SK-N-SH (cell line): ENCODE measurements around the gene TEAD1. TPM values are rescaled to one million over a fixed set of nuclear protein-coding genes. Genes with fewer than 3 reads are reported as not detected.

ENCODE experiments used
- CTCF ChIA-PET: fragments of 300-600, 350-600 bp; formaldehyde crosslinking; extraction: SDS; loops from one replicate; lab custom pipeline; 2021; lab: Yijun Ruan, JAX
- POLR2A ChIA-PET: fragments of 350-600 bp; sonication (Branson Sonifier 250); formaldehyde crosslinking; extraction: SDS; loops from one replicate; lab custom pipeline; 2020; ENCODE audit warnings: antibody characterized with exemption, inconsistent platforms; lab: Yijun Ruan, JAX
- DNase-seq: peaks from one replicate; pipeline ENCODE4 v3.0.0; 2012
- H2AFZ ChIP-seq: fragments of 200-600 bp; sonication (generic); 2 replicates; pipeline ENCODE4 v1.8.1; 2016; ENCODE audit warnings: antibody characterized with exemption, mild to moderate bottlenecking, low read depth
- H3F3A ChIP-seq: fragments of 200-600 bp; sonication (generic); replicated peaks from 2 replicates; pipeline ENCODE3; 2016; ENCODE audit warnings: antibody characterized with exemption, mild to moderate bottlenecking; ENCODE audit not compliant: insufficient read depth
- H3K27ac ChIP-seq, 2 experiments: fragments of 200-500 bp in 1 of 2; fragments of 200-600 bp in 1 of 2; sonication (Bioruptor generic) in 1 of 2; sonication (generic), shearing (Covaris generic) in 1 of 2; 2 replicates each; pipeline versions ENCODE4 v1.5.1 to v1.6.1; 2014 to 2016; ENCODE audit warnings: low read depth in 2 of 2, inconsistent platforms in 1 of 2, low read length in 1 of 2, mild to moderate bottlenecking in 1 of 2, mixed read lengths in 1 of 2
- H3K27me3 ChIP-seq: fragments of 200-600 bp; sonication (generic), shearing (Covaris generic); 2 replicates; pipeline ENCODE4 v1.6.1; 2016; ENCODE audit warnings: mixed run types; ENCODE audit not compliant: insufficient read depth
- H3K36me3 ChIP-seq, 2 experiments: fragments of 200-500 bp in 1 of 2; fragments of 200-600 bp in 1 of 2; sonication (Bioruptor generic) in 1 of 2; sonication (generic) in 1 of 2; replicated peaks in 1 of 2; 2 replicates each; pipeline versions ENCODE3 to v1.5.1; 2014 to 2016; ENCODE audit warnings: low read length in 1 of 2, mild to moderate bottlenecking in 1 of 2; ENCODE audit not compliant: insufficient read depth in 2 of 2, control insufficient read depth in 1 of 2
- H3K4me1 ChIP-seq, 2 experiments: fragments of 200-500 bp in 1 of 2; fragments of 200-600 bp in 1 of 2; sonication (Bioruptor generic) in 1 of 2; sonication (generic), shearing (Covaris generic) in 1 of 2; 2 replicates each; pipeline versions ENCODE4 v1.5.1 to v1.6.1; 2014 to 2016; ENCODE audit warnings: low read depth in 1 of 2, low read length in 1 of 2, mixed run types in 1 of 2; ENCODE audit not compliant: insufficient read depth in 2 of 2, control insufficient read depth in 1 of 2
- H3K4me2 ChIP-seq: fragments of 200-600 bp; sonication (generic), shearing (Covaris generic); 2 replicates; pipeline ENCODE4 v1.6.1; 2017; ENCODE audit warnings: mixed run types
- H3K4me3 ChIP-seq, 2 experiments: fragments of 200-500 bp in 1 of 2; fragments of 200-600 bp in 1 of 2; sonication (Bioruptor generic) in 1 of 2; sonication (generic), shearing (Covaris generic) in 1 of 2; 2 replicates each; pipeline versions ENCODE4 v1.5.1 to v1.8.1; 2014 to 2016; ENCODE audit warnings: low read depth in 2 of 2, inconsistent platforms in 1 of 2, low read length in 1 of 2, mild to moderate bottlenecking in 1 of 2, mixed read lengths in 1 of 2, moderate library complexity in 1 of 2
- H3K79me2 ChIP-seq: fragments of 200-600 bp; sonication (generic); 2 replicates; pipeline ENCODE4 v1.8.1; 2017; ENCODE audit warnings: mild to moderate bottlenecking; ENCODE audit not compliant: insufficient read depth
- H3K9ac ChIP-seq: fragments of 200-600 bp; sonication (generic); 2 replicates; pipeline ENCODE4 v1.6.1; 2017; ENCODE audit warnings: mixed run types
- H3K9me2 ChIP-seq: fragments of 200-600 bp; sonication (generic); 2 replicates; pipeline ENCODE4 v1.6.1; 2017; ENCODE audit warnings: mixed run types
- H3K9me3 ChIP-seq: fragments of 200-600 bp; sonication (generic); 2 replicates; pipeline ENCODE4 v1.6.1; 2017; ENCODE audit warnings: mixed run types, mild to moderate bottlenecking, moderate library complexity
- H4K20me1 ChIP-seq: fragments of 200-600 bp; sonication (generic); 2 replicates; pipeline ENCODE4 v1.6.1; 2017; ENCODE audit warnings: mild to moderate bottlenecking, mixed run types; ENCODE audit not compliant: insufficient read depth
- CTCF ChIP-seq: fragments of 200-600 bp; sonication (generic); IDR thresholded peaks from 2 replicates; pipeline ENCODE4 v1.6.1; 2017; ENCODE audit warnings: antibody characterized with exemption, mild to moderate bottlenecking, moderate library complexity
- ELF1 ChIP-seq: IDR thresholded peaks from 2 replicates; pipeline ENCODE4 v1.4.0; 2012
- EP300 ChIP-seq, 2 experiments: IDR thresholded peaks; 2 replicates each; pipeline versions ENCODE4 v1.4.0 to v1.6.1; 2012; ENCODE audit warnings: borderline replicate concordance in 1 of 2, low read depth in 1 of 2, low read length in 1 of 2
- FOSL2 ChIP-seq: IDR thresholded peaks from 2 replicates; pipeline ENCODE4 v1.4.0; 2012; ENCODE audit warnings: low read depth, mild to moderate bottlenecking, moderate library complexity, borderline replicate concordance
- GABPA ChIP-seq: IDR thresholded peaks from 2 replicates; pipeline ENCODE4 v1.4.0; 2012; ENCODE audit warnings: low read depth, mild to moderate bottlenecking
- MEF2A ChIP-seq: IDR thresholded peaks from 2 replicates; pipeline ENCODE4 v1.4.0; 2012; ENCODE audit warnings: low read depth, borderline replicate concordance
- MXI1 ChIP-seq: IDR thresholded peaks from 2 replicates; pipeline ENCODE4 v1.6.1; 2012; ENCODE audit warnings: mild to moderate bottlenecking, low read depth, low read length, improper control_type of control experiment
- NFIC ChIP-seq: IDR thresholded peaks from 2 replicates; pipeline ENCODE4 v1.4.0; 2012; ENCODE audit warnings: borderline replicate concordance
- NRF1 ChIP-seq: IDR thresholded peaks from 2 replicates; pipeline ENCODE4 v1.6.1; 2012; ENCODE audit warnings: low read depth, mild to moderate bottlenecking, low read length
- PBX3 ChIP-seq: IDR thresholded peaks from 2 replicates; pipeline ENCODE4; 2012
- POLR2AphosphoS5 ChIP-seq: IDR thresholded peaks from 2 replicates; pipeline ENCODE4 v1.6.1; 2012; ENCODE audit warnings: low read depth, low read length
- RAD21 ChIP-seq: IDR thresholded peaks from 2 replicates; pipeline ENCODE4 v1.6.1; 2012; ENCODE audit warnings: mild to moderate bottlenecking, low read length
- REST ChIP-seq: IDR thresholded peaks from 2 replicates; pipeline ENCODE4 v1.6.1; 2012; ENCODE audit warnings: mild to moderate bottlenecking, low read depth, low read length, moderate library complexity
- RFX5 ChIP-seq: IDR thresholded peaks from 2 replicates; pipeline ENCODE4 v1.6.1; 2012; ENCODE audit warnings: mild to moderate bottlenecking, improper control_type of control experiment, low read length
- SIN3A ChIP-seq: IDR thresholded peaks from 2 replicates; pipeline ENCODE4 v1.6.1; 2012; ENCODE audit warnings: low read depth, mild to moderate bottlenecking, low read length, moderate library complexity, borderline replicate concordance
- TEAD4 ChIP-seq: IDR thresholded peaks from 2 replicates; pipeline ENCODE4 v1.4.0; 2012; ENCODE audit warnings: mild to moderate bottlenecking, borderline replicate concordance; ENCODE audit not compliant: insufficient read depth
- USF2 ChIP-seq: fragments of 150-350 bp; IDR thresholded peaks from 2 replicates; pipeline ENCODE4 v1.6.1; 2017; ENCODE audit warnings: antibody characterized with exemption, low read length, low read depth, borderline replicate concordance
- WGBS: methylation state at CpG from one replicate; pipeline ENCODE4 v1.1.6; 2017; ENCODE audit warnings: low lambda C conversion rate; 5-methylcytosine and 5-hydroxymethylcytosine counted together
- polyA plus RNA-seq, 3 experiments: library from polyadenylated mRNA; depleted of rRNA; stranded (reverse); fragments of >200 nt; gene quantifications; 2 replicates each; pipeline ENCODE4 v1.2.3, GENCODE V29; 2012

The TEAD1 gene
- polyA plus RNA-seq, 1 of the 3 experiments (the other 2 are of a cell fraction), result 31.2 TPM

GRCh38 chr11:12930850-12931249 lies 256.6 kb downstream of the TEAD1 start:
- H3K4me1 ChIP-seq, result no peaks in the 10 kb centered on the region; a peak in 1 of 4 replicates
- H3K4me2 ChIP-seq, result no peak overlapping the region
- ChIA-PET CTCF (interaction anchor here (2.0 to 2.4 kb wide), 3 partner anchors 14 to 600 kb away, joined by 4 to 9 read pairs (median 7); no protein-coding TSS in a partner anchor), POLR2A (no interaction called here)
- H2AFZ ChIP-seq, result no peak overlapping the region
- H3K9me3 ChIP-seq, result no peaks in the 10 kb centered on the region
- peaks cover 15% of the 10 kb centered on the region for H3K79me2 ChIP-seq
- no peak for DNase-seq
- peaks cover 51 to 62% of the 10 kb centered on the region in 2 experiments for H3K36me3 ChIP-seq
- no peak overlapping the region for H3K9ac ChIP-seq
- H3K4me3 ChIP-seq, result no peak overlapping the region
- H3F3A ChIP-seq, result peaks cover 11% of the 10 kb centered on the region
- H3K27ac ChIP-seq, result no peak overlapping the region
- peaks cover 4% of the 10 kb centered on the region for H4K20me1 ChIP-seq
- TF ChIP-seq RFX5, result no peak
- no peaks in the 10 kb centered on the region for H3K27me3 ChIP-seq
- H3K9me2 ChIP-seq, result no peaks in the 10 kb centered on the region

GRCh38 chr11:12932485-12932884 lies 258.3 kb downstream of the TEAD1 start:
- H3K4me2 ChIP-seq, result no peak overlapping the region
- H2AFZ ChIP-seq, result no peak overlapping the region
- POLR2A ChIA-PET, result no interaction called here
- TF ChIP-seq REST, result no peak
- TF ChIP-seq USF2, result no peak
- no peak for TF ChIP-seq CTCF
- no peak for TF ChIP-seq EP300 (IDR thresholded peaks at IDR 0.05; ENCODE audit: borderline replicate concordance in 1 of 2, low read depth in 1 of 2, low read length in 1 of 2)
- TF ChIP-seq SIN3A, result no peak
- TF ChIP-seq PBX3, result no peak
- TF ChIP-seq NRF1, result no peak
- no peak for TF ChIP-seq NFIC
- no peak for TF ChIP-seq FOSL2
- no peak for TF ChIP-seq GABPA
- no peak for TF ChIP-seq POLR2AphosphoS5
- no peak for TF ChIP-seq TEAD4
- no peak for TF ChIP-seq ELF1
- TF ChIP-seq RAD21, result no peak
- no peak for TF ChIP-seq MXI1
- TF ChIP-seq MEF2A, result no peak
- TF ChIP-seq, all 33 proteins: peak for 0
- no peak overlapping the region for H3K4me3 ChIP-seq
- H3K27ac ChIP-seq, result no peak overlapping the region
- no peak overlapping the region for H3K9ac ChIP-seq
- H3K79me2 ChIP-seq, result peaks cover 7% of the 10 kb centered on the region
- no peaks in the 10 kb centered on the region for H3K9me2 ChIP-seq
- 82% methylated on average over 5 of the region's 5 CpGs for WGBS
- CTCF ChIA-PET, result interaction anchor here (2.0 to 2.4 kb wide), 3 partner anchors 12 to 601 kb away, joined by 4 to 9 read pairs (median 7); no protein-coding TSS in a partner anchor
- H3K36me3 ChIP-seq, result peaks cover 56 to 65% of the 10 kb centered on the region in 2 experiments
- peaks cover 7% of the 10 kb centered on the region for H3F3A ChIP-seq
- H3K4me1 ChIP-seq, result no peaks in the 10 kb centered on the region
- no peaks in the 10 kb centered on the region for H4K20me1 ChIP-seq
- no peak for DNase-seq
- no peaks in the 10 kb centered on the region for H3K9me3 ChIP-seq
- H3K27me3 ChIP-seq, result no peaks in the 10 kb centered on the region
